K562 (cell line): ENCODE measurements around the gene KAT5. TPM values are rescaled to one million over a fixed set of nuclear protein-coding genes. Genes with fewer than 3 reads are reported as not detected.
"Not testable (repeated sequence)": the region's sequence is repeated elsewhere in the genome, so short reads cannot be mapped to it uniquely, and the experiment has no call there.

ENCODE experiments used
- ATAC-seq: fragments of 200-7000 bp; cut with Tn5 transposase; 3 replicates; pipeline ENCODE4 v1.9.1; 2020; ENCODE audit warnings: moderate library complexity
- BruUV-seq: library from RNA; stranded (reverse); fragments of 400-500 nt; replicated peaks from 2 replicates; lab custom pipeline; 2021; lab: Mats Ljungman, UMichigan
- CTCF ChIA-PET: fragments of 300-600 bp; formaldehyde crosslinking; extraction: SDS; loops from one replicate; lab custom pipeline; 2021; ENCODE audit warnings: low intra/inter-chr PET ratio; lab: Yijun Ruan, JAX
- POLR2A ChIA-PET: fragments of 300-600, 350-650 bp; sonication (Branson Sonifier 250); formaldehyde crosslinking; extraction: SDS; loops from one replicate; lab custom pipeline; 2021; ENCODE audit warnings: antibody characterized with exemption, inconsistent platforms; lab: Yijun Ruan, JAX
- DNase-seq, 4 experiments: peaks; one replicate each; pipeline versions ENCODE4 v3.0.0 to v3.0.0-alpha.2; 2011 to 2018; ENCODE audit warnings: low spot score in 3 of 4, mixed read lengths in 3 of 4; ENCODE audit errors: extremely low read depth in 1 of 4
- FAIRE-seq: peaks from 2 replicates; lab custom pipeline; 2011; peaks lifted over from hg19 to GRCh38; lab: Jason Lieb, UNC
- H2AFZ ChIP-seq: 2 replicates; pipeline ENCODE4 v1.6.0; 2011; ENCODE audit warnings: low read depth, low read length, control low read depth, inconsistent platforms
- H3K27ac ChIP-seq: fragments of 200-600 bp; 3 replicates; pipeline ENCODE4 v1.8.0; 2011; ENCODE audit warnings: low read depth, mild to moderate bottlenecking, control low read depth, inconsistent platforms, low read length, moderate library complexity, mixed read lengths; ENCODE audit errors: extremely low read depth
- H3K27me3 ChIP-seq, 2 experiments: fragments of 300-600 bp in 1 of 2; 2 replicates in 1 of 2; 3 replicates in 1 of 2; pipeline versions ENCODE4 v1.6.0 to v1.8.0; 2011; ENCODE audit warnings: inconsistent platforms in 2 of 2, low read length in 2 of 2, mild to moderate bottlenecking in 1 of 2, mixed read lengths in 1 of 2, moderate library complexity in 1 of 2; ENCODE audit not compliant: control insufficient read depth in 2 of 2, insufficient read depth in 2 of 2
- H3K36me3 ChIP-seq: fragments of 300-600 bp; 3 replicates; pipeline ENCODE4 v1.8.0; 2011; ENCODE audit warnings: mild to moderate bottlenecking, low read length, inconsistent platforms; ENCODE audit not compliant: control insufficient read depth, insufficient read depth
- H3K4me1 ChIP-seq, 2 experiments: fragments of 200-600 bp in 1 of 2; replicated peaks in 1 of 2; 2 replicates in 1 of 2; 3 replicates in 1 of 2; pipeline versions ENCODE4 v1.5.1 to v1.8.0; 2011; ENCODE audit warnings: inconsistent platforms in 2 of 2, low read length in 2 of 2, mild to moderate bottlenecking in 1 of 2, mixed read lengths in 1 of 2, moderate library complexity in 1 of 2; ENCODE audit not compliant: control insufficient read depth in 2 of 2, insufficient read depth in 2 of 2
- H3K4me2 ChIP-seq: 2 replicates; pipeline ENCODE4 v1.6.1; 2011; ENCODE audit warnings: low read length, control low read depth, inconsistent platforms, mixed read lengths; ENCODE audit not compliant: insufficient read depth
- H3K4me3 ChIP-seq: fragments of 200-600 bp; sonication (generic), shearing (Covaris generic); 2 replicates; pipeline ENCODE4 v1.5.1; 2016; ENCODE audit warnings: control low read depth, inconsistent platforms
- H3K79me2 ChIP-seq: fragments of 200-600 bp; 3 replicates; pipeline ENCODE4 v1.8.0; 2011; ENCODE audit warnings: low read length, inconsistent platforms; ENCODE audit not compliant: control insufficient read depth, insufficient read depth
- H3K9ac ChIP-seq, 2 experiments: 2 replicates each; pipeline versions ENCODE4 v1.6.0 to v1.6.1; 2011; ENCODE audit warnings: low read depth in 2 of 2, low read length in 2 of 2, control low read depth in 1 of 2, inconsistent platforms in 1 of 2, mild to moderate bottlenecking in 1 of 2, mixed read lengths in 1 of 2; ENCODE audit not compliant: insufficient read depth in 1 of 2
- H3K9me1 ChIP-seq: one replicate; pipeline ENCODE4 v1.6.0; 2011; ENCODE audit warnings: inconsistent platforms, mild to moderate bottlenecking, low read length, moderate library complexity; ENCODE audit not compliant: control insufficient read depth, insufficient read depth
- H3K9me3 ChIP-seq: replicated peaks from 2 replicates; pipeline ENCODE4 v1.5.1; 2011; ENCODE audit warnings: low read depth, low read length, inconsistent platforms; ENCODE audit not compliant: control insufficient read depth, insufficient read depth
- H4K20me1 ChIP-seq: replicated peaks from 2 replicates; pipeline ENCODE4 v1.6.1; 2011; ENCODE audit warnings: low read length, inconsistent platforms, mixed read lengths; ENCODE audit not compliant: control insufficient read depth, insufficient read depth
- MGA ChIP-seq: fragments of 450-650 bp; IDR thresholded peaks from 2 replicates; pipeline ENCODE4 v1.6.1; 2016; ENCODE audit warnings: mild to moderate bottlenecking, moderate library complexity
- RFX5 ChIP-seq: IDR thresholded peaks from 2 replicates; pipeline ENCODE4 v1.6.1; 2011; ENCODE audit warnings: low read depth, mild to moderate bottlenecking, improper control_type of control experiment, low read length
- WGBS: fragments of 100-300 bp; shearing (Covaris generic); methylation state at CpG from one replicate; pipeline ENCODE4 v1.1.6; 2016; ENCODE audit warnings: low coverage, mixed read lengths; ENCODE audit not compliant: insufficient coverage; ENCODE audit errors: missing lambda C conversion rate; 5-methylcytosine and 5-hydroxymethylcytosine counted together
- in situ Hi-C: fragments of 300-500 bp; cut with MboI; formaldehyde crosslinking; loops from 4 replicates; pipeline ENCODE4 v1.15.0; 2018; ENCODE audit warnings: inconsistent platforms, mixed read lengths
- intact Hi-C: fragments of 100-400 bp; cut with micrococcal nuclease; formaldehyde crosslinking; loops from 2 replicates; pipeline ENCODE4 v1.14.2; 2022
- polyA plus RNA-seq, 8 experiments: library from polyadenylated mRNA; depleted of rRNA in 4 of 8; stranded (reverse) in 5 of 8; unstranded in 3 of 8; fragments of >200 nt; fragmentation: Nextera tagmentation in 2 of 8; fragmentation: Illumina TruSeq in 1 of 8; extraction: Ambion mirVana in 2 of 8; extraction: Trizol in 1 of 8; gene quantifications; 2 replicates each; pipeline versions ENCODE4 v1.2.1 to v1.2.3, GENCODE V29; 2011 to 2014; ENCODE audit warnings: inconsistent platforms in 1 of 8, missing spikeins in 1 of 8
- total RNA-seq, 7 experiments: library from RNA; depleted of rRNA in 6 of 7; stranded (reverse); fragments of >200 nt in 6 of 7; fragmentation: Illumina TruSeq in 2 of 7; extraction: Trizol in 2 of 7; gene quantifications; 2 replicates each; pipeline versions ENCODE4 v1.2.1 to v1.2.3, GENCODE V29; 2011 to 2021; ENCODE audit warnings: low replicate concordance in 1 of 7

KAT5 gene
- total and polyA plus RNA-seq, 9 of the 15 experiments (the other 6 are each of a cell fraction or from before 2014, with no cell fraction given) = 3.6 to 76.8 (median 52.7) TPM

GRCh38 chr11:65706303-65706763, 5.7 kb upstream of the KAT5 start (continued):
- 0 out of 2 replicates have a peak, but pooled peaks have one; percentile 35 for TF ChIP-seq MGA
- TF ChIP-seq RFX5 = peak; percentile 27; the same call in 1 of the 2 replicates

GRCh38 chr11:65707002-65707401, 5.0 kb upstream of the KAT5 start:
- CTCF ChIA-PET = interaction anchor here (0.7 to 2.2 kb wide), 3 partner anchors 111 to 282 kb away, joined by 4 to 15 read pairs (median 5); no protein-coding TSS in a partner anchor
- in situ Hi-C loops = not testable (repeated sequence)

More at GRCh38 chr11:65707002-65707401, 5.0 kb upstream of the KAT5 start:
- BruUV-seq, FAIRE-seq, H2AFZ ChIP-seq, H3K9me1 ChIP-seq, DNase-seq, H3K9ac ChIP-seq, H3K27ac ChIP-seq, H3K4me2 ChIP-seq, H3K27me3 ChIP-seq, H3K36me3 ChIP-seq, H3K9me3 ChIP-seq, H4K20me1 ChIP-seq, ATAC-seq, H3K4me3 ChIP-seq, H3K79me2 ChIP-seq: not testable (repeated sequence)
- POLR2A ChIA-PET = interaction anchor here (1.1 kb wide), 1 partner anchor 146 kb away, joined by 3 read pairs; no protein-coding TSS in a partner anchor
- peaks cover 15 to 16% of the 10 kb centered on the region in 2 experiments for H3K4me1 ChIP-seq
- intact Hi-C loops = loop anchor here (5.0 kb wide), 1 partner anchor 70 kb away; the partner anchor contains the start of gene SIPA1
- 68% methylated on average over 9 of the region's 12 CpGs for WGBS
